ENCODE measurements around the gene IMPA2. TPM values are rescaled to one million over a fixed set of nuclear protein-coding genes. Genes with fewer than 3 reads are reported as not detected.
A peak's percentile ranks its signal among the peaks of the same experiment; 100 is the strongest.

The IMPA2 gene
- total and polyA plus RNA-seq, 2 of the 13 experiments (the other 11 are each of a cell fraction or from before 2014, with no cell fraction given) = 37.8 to 71.8 TPM

DNA sequence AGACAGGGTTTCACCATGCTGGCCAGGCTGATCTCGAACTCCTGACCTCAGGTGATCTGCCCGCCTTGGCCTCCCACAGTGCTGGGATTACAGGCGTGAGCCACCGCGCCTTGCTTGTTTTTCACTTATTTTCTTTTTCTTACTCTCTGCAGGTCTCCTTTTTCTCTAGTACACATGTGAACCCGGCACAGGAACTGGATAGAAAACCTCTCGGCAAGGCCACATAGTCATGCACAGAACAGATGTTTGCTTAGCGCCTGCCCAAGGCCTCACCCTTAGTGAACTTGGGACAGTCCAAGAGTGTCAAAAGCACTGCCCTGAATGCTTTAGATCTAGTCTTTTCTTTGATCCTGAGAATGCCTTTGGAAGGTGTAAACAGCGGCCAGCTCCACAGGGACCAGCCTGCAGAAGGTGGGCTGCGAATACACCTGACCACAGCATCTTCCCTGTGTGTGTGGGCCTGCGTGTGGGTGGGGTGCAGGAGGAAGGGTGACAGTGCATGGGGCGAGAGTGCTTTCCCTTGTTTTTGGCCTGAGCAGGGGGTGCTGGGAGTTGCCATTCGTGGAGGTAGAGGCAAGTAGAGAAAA lies 27.0 kb downstream of the IMPA2 start (continued):
- TF ChIP-seq ZNF580 (CRISPR knock-in tag; IDR thresholded peaks at IDR 0.05; ENCODE audit: borderline replicate concordance, low read depth) (peak; percentile 95; the same call in 1 of the 2 replicates), CHD4 (IDR thresholded peaks at IDR 0.05; ENCODE audit: borderline replicate concordance, low read length) (peak; percentile 63; the same call in 1 of the 2 replicates), ZBTB38 (CRISPR knock-in tag; IDR thresholded peaks at IDR 0.05) (no peak; the same call in none of the 2 replicates), HNRNPLL (IDR thresholded peaks at IDR 0.05; ENCODE audit: low read depth, low read length, poor library complexity, severe bottlenecking) (no peak), SRF (IDR thresholded peaks at IDR 0.05; ENCODE audit: low read depth, low read length) (no peak), SKI (IDR thresholded peaks at IDR 0.05; ENCODE audit: partially characterized antibody) (peak; percentile 97), ZBTB42 (CRISPR knock-in tag; IDR thresholded peaks at IDR 0.05) (peak; percentile 62; the same call in 1 of the 2 replicates), ZNF607 (CRISPR knock-in tag; IDR thresholded peaks at IDR 0.05; ENCODE audit: borderline replicate concordance) (no peak), FOXM1 (CRISPR knock-in tag; IDR thresholded peaks at IDR 0.05) (no peak), XRCC5 (optimal IDR thresholded peaks at IDR 0.05; ENCODE audit: low read length) (no peak), SOX5 (CRISPR knock-in tag; IDR thresholded peaks at IDR 0.05; ENCODE audit: borderline replicate concordance) (peak; percentile 90), GPN1 (CRISPR knock-in tag; IDR thresholded peaks at IDR 0.05; ENCODE audit: borderline replicate concordance) (no peak), ZNF407 (CRISPR knock-in tag; IDR thresholded peaks at IDR 0.05; ENCODE audit: not compliant biosample characterization) (no peak), ZNF672 (CRISPR knock-in tag; IDR thresholded peaks at IDR 0.05) (no peak), ZNF563 (CRISPR knock-in tag; IDR thresholded peaks at IDR 0.05) (peak; percentile 43; the same call in 1 of the 2 replicates), ZNF776 (CRISPR knock-in tag; IDR thresholded peaks at IDR 0.05) (0 out of 2 replicates have a peak, but pooled peaks have one; percentile 53)
- TF ChIP-seq, protein P1, sequence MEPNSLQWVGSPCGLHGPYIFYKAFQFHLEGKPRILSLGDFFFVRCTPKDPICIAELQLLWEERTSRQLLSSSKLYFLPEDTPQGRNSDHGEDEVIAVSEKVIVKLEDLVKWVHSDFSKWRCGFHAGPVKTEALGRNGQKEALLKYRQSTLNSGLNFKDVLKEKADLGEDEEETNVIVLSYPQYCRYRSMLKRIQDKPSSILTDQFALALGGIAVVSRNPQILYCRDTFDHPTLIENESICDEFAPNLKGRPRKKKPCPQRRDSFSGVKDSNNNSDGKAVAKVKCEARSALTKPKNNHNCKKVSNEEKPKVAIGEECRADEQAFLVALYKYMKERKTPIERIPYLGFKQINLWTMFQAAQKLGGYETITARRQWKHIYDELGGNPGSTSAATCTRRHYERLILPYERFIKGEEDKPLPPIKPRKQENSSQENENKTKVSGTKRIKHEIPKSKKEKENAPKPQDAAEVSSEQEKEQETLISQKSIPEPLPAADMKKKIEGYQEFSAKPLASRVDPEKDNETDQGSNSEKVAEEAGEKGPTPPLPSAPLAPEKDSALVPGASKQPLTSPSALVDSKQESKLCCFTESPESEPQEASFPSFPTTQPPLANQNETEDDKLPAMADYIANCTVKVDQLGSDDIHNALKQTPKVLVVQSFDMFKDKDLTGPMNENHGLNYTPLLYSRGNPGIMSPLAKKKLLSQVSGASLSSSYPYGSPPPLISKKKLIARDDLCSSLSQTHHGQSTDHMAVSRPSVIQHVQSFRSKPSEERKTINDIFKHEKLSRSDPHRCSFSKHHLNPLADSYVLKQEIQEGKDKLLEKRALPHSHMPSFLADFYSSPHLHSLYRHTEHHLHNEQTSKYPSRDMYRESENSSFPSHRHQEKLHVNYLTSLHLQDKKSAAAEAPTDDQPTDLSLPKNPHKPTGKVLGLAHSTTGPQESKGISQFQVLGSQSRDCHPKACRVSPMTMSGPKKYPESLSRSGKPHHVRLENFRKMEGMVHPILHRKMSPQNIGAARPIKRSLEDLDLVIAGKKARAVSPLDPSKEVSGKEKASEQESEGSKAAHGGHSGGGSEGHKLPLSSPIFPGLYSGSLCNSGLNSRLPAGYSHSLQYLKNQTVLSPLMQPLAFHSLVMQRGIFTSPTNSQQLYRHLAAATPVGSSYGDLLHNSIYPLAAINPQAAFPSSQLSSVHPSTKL (CRISPR knock-in tag; IDR thresholded peaks at IDR 0.05) = peak; percentile 97

Data from HepG2 (cell line).